K562 (cell line): ENCODE measurements around the gene FITM1. TPM values are rescaled to one million over a fixed set of nuclear protein-coding genes. Genes with fewer than 3 reads are reported as not detected.

ENCODE experiments used
- ATAC-seq: fragments of 200-7000 bp; cut with Tn5 transposase; 3 replicates; pipeline ENCODE4 v1.9.1; 2020; ENCODE audit warnings: moderate library complexity
- BruUV-seq: library from RNA; stranded (reverse); fragments of 400-500 nt; replicated peaks from 2 replicates; lab custom pipeline; 2021; lab: Mats Ljungman, UMichigan
- CTCF ChIA-PET: fragments of 300-600 bp; formaldehyde crosslinking; extraction: SDS; loops from one replicate; lab custom pipeline; 2021; ENCODE audit warnings: low intra/inter-chr PET ratio; lab: Yijun Ruan, JAX
- POLR2A ChIA-PET: fragments of 300-600, 350-650 bp; sonication (Branson Sonifier 250); formaldehyde crosslinking; extraction: SDS; loops from one replicate; lab custom pipeline; 2021; ENCODE audit warnings: antibody characterized with exemption, inconsistent platforms; lab: Yijun Ruan, JAX
- DNase-seq, 4 experiments: peaks; one replicate each; pipeline versions ENCODE4 v3.0.0 to v3.0.0-alpha.2; 2011 to 2018; ENCODE audit warnings: low spot score in 3 of 4, mixed read lengths in 3 of 4; ENCODE audit errors: extremely low read depth in 1 of 4
- FAIRE-seq: peaks from 2 replicates; lab custom pipeline; 2011; peaks lifted over from hg19 to GRCh38; lab: Jason Lieb, UNC
- H2AFZ ChIP-seq: 2 replicates; pipeline ENCODE4 v1.6.0; 2011; ENCODE audit warnings: low read depth, low read length, control low read depth, inconsistent platforms
- H3K27ac ChIP-seq: fragments of 200-600 bp; 3 replicates; pipeline ENCODE4 v1.8.0; 2011; ENCODE audit warnings: low read depth, mild to moderate bottlenecking, control low read depth, inconsistent platforms, low read length, moderate library complexity, mixed read lengths; ENCODE audit errors: extremely low read depth
- H3K27me3 ChIP-seq, 2 experiments: fragments of 300-600 bp in 1 of 2; 2 replicates in 1 of 2; 3 replicates in 1 of 2; pipeline versions ENCODE4 v1.6.0 to v1.8.0; 2011; ENCODE audit warnings: inconsistent platforms in 2 of 2, low read length in 2 of 2, mild to moderate bottlenecking in 1 of 2, mixed read lengths in 1 of 2, moderate library complexity in 1 of 2; ENCODE audit not compliant: control insufficient read depth in 2 of 2, insufficient read depth in 2 of 2
- H3K36me3 ChIP-seq: fragments of 300-600 bp; 3 replicates; pipeline ENCODE4 v1.8.0; 2011; ENCODE audit warnings: mild to moderate bottlenecking, low read length, inconsistent platforms; ENCODE audit not compliant: control insufficient read depth, insufficient read depth
- H3K4me1 ChIP-seq, 2 experiments: fragments of 200-600 bp in 1 of 2; replicated peaks in 1 of 2; 2 replicates in 1 of 2; 3 replicates in 1 of 2; pipeline versions ENCODE4 v1.5.1 to v1.8.0; 2011; ENCODE audit warnings: inconsistent platforms in 2 of 2, low read length in 2 of 2, mild to moderate bottlenecking in 1 of 2, mixed read lengths in 1 of 2, moderate library complexity in 1 of 2; ENCODE audit not compliant: control insufficient read depth in 2 of 2, insufficient read depth in 2 of 2
- H3K4me2 ChIP-seq: 2 replicates; pipeline ENCODE4 v1.6.1; 2011; ENCODE audit warnings: low read length, control low read depth, inconsistent platforms, mixed read lengths; ENCODE audit not compliant: insufficient read depth
- H3K4me3 ChIP-seq: fragments of 200-600 bp; sonication (generic), shearing (Covaris generic); 2 replicates; pipeline ENCODE4 v1.5.1; 2016; ENCODE audit warnings: control low read depth, inconsistent platforms
- H3K79me2 ChIP-seq: fragments of 200-600 bp; 3 replicates; pipeline ENCODE4 v1.8.0; 2011; ENCODE audit warnings: low read length, inconsistent platforms; ENCODE audit not compliant: control insufficient read depth, insufficient read depth
- H3K9ac ChIP-seq, 2 experiments: 2 replicates each; pipeline versions ENCODE4 v1.6.0 to v1.6.1; 2011; ENCODE audit warnings: low read depth in 2 of 2, low read length in 2 of 2, control low read depth in 1 of 2, inconsistent platforms in 1 of 2, mild to moderate bottlenecking in 1 of 2, mixed read lengths in 1 of 2; ENCODE audit not compliant: insufficient read depth in 1 of 2
- H3K9me1 ChIP-seq: one replicate; pipeline ENCODE4 v1.6.0; 2011; ENCODE audit warnings: inconsistent platforms, mild to moderate bottlenecking, low read length, moderate library complexity; ENCODE audit not compliant: control insufficient read depth, insufficient read depth
- H3K9me3 ChIP-seq: replicated peaks from 2 replicates; pipeline ENCODE4 v1.5.1; 2011; ENCODE audit warnings: low read depth, low read length, inconsistent platforms; ENCODE audit not compliant: control insufficient read depth, insufficient read depth
- H4K20me1 ChIP-seq: replicated peaks from 2 replicates; pipeline ENCODE4 v1.6.1; 2011; ENCODE audit warnings: low read length, inconsistent platforms, mixed read lengths; ENCODE audit not compliant: control insufficient read depth, insufficient read depth
- CHD4 ChIP-seq: fragments of 200-600 bp; sonication (generic); IDR thresholded peaks from 3 replicates; pipeline ENCODE4 v1.6.1; 2012; ENCODE audit warnings: low read depth, mild to moderate bottlenecking, mixed read lengths, low read length, inconsistent platforms; ENCODE audit not compliant: insufficient read depth, insufficient replicate concordance, poor library complexity, severe bottlenecking
- ESRRA ChIP-seq: fragments of 450-650 bp; IDR thresholded peaks from 2 replicates; pipeline ENCODE4 v1.6.1; 2014; ENCODE audit warnings: low read depth, mild to moderate bottlenecking, moderate library complexity, borderline replicate concordance
- HDAC1 ChIP-seq, 2 experiments: fragments of 450-650 bp; IDR thresholded peaks; 2 replicates each; pipeline ENCODE4 v1.6.1; 2016 to 2017; ENCODE audit warnings: inconsistent platforms in 1 of 2, mild to moderate bottlenecking in 1 of 2, moderate library complexity in 1 of 2
- KAT2B ChIP-seq: IDR thresholded peaks from one replicate; pipeline ENCODE4 v1.6.1; 2012; ENCODE audit warnings: low read depth, mild to moderate bottlenecking, control low read depth, inconsistent platforms, low read length, moderate library complexity
- MEF2D ChIP-seq: conservative IDR thresholded peaks from 2 replicates; pipeline ENCODE4 v1.6.1; 2016; ENCODE audit warnings: low read depth, missing genetic modification characterization, missing compliant biosample characterization
- RUNX1 ChIP-seq: sonication (generic); IDR thresholded peaks from 2 replicates; pipeline ENCODE4 v1.6.1; 2016; ENCODE audit warnings: antibody characterized with exemption, low read depth
- SAP30 ChIP-seq: fragments of 200-600 bp; sonication (generic); IDR thresholded peaks from 2 replicates; pipeline ENCODE4 v1.6.1; 2012; ENCODE audit warnings: borderline replicate concordance, low read depth, mild to moderate bottlenecking, moderate library complexity, low read length, control low read depth, inconsistent platforms; ENCODE audit not compliant: insufficient read depth, poor library complexity, severe bottlenecking
- TGIF2 ChIP-seq: sonication (generic); formaldehyde crosslinking; IDR thresholded peaks from 2 replicates; pipeline ENCODE4 v1.8.1; 2022; ENCODE audit warnings: mild to moderate bottlenecking, missing genetic modification reagents, moderate library complexity
- U2AF1 ChIP-seq: fragments of 200-400 bp; formaldehyde crosslinking; optimal IDR thresholded peaks from 2 replicates; pipeline ENCODE3; 2017; ENCODE audit warnings: mild to moderate bottlenecking, low read depth, low read length, moderate library complexity
- ZBTB7A ChIP-seq: IDR thresholded peaks from 2 replicates; pipeline ENCODE4 v1.6.1; 2011; ENCODE audit warnings: low read depth, mild to moderate bottlenecking, low read length, moderate library complexity, borderline replicate concordance; ENCODE audit not compliant: control insufficient read depth
- ZBTB8A ChIP-seq: fragments of 450-650 bp; IDR thresholded peaks from 2 replicates; pipeline ENCODE4 v1.6.1; 2018; ENCODE audit warnings: mild to moderate bottlenecking, moderate library complexity; ENCODE audit not compliant: partially characterized antibody
- ZC3H8 ChIP-seq: fragments of 450-650 bp; IDR thresholded peaks from 2 replicates; pipeline ENCODE4 v1.6.1; 2017
- WGBS: fragments of 100-300 bp; shearing (Covaris generic); methylation state at CpG from one replicate; pipeline ENCODE4 v1.1.6; 2016; ENCODE audit warnings: low coverage, mixed read lengths; ENCODE audit not compliant: insufficient coverage; ENCODE audit errors: missing lambda C conversion rate; 5-methylcytosine and 5-hydroxymethylcytosine counted together
- in situ Hi-C: fragments of 300-500 bp; cut with MboI; formaldehyde crosslinking; loops from 4 replicates; pipeline ENCODE4 v1.15.0; 2018; ENCODE audit warnings: inconsistent platforms, mixed read lengths
- intact Hi-C: fragments of 100-400 bp; cut with micrococcal nuclease; formaldehyde crosslinking; loops from 2 replicates; pipeline ENCODE4 v1.14.2; 2022
- polyA plus RNA-seq, 8 experiments: library from polyadenylated mRNA; depleted of rRNA in 4 of 8; stranded (reverse) in 5 of 8; unstranded in 3 of 8; fragments of >200 nt; fragmentation: Nextera tagmentation in 2 of 8; fragmentation: Illumina TruSeq in 1 of 8; extraction: Ambion mirVana in 2 of 8; extraction: Trizol in 1 of 8; gene quantifications; 2 replicates each; pipeline versions ENCODE4 v1.2.1 to v1.2.3, GENCODE V29; 2011 to 2014; ENCODE audit warnings: inconsistent platforms in 1 of 8, missing spikeins in 1 of 8
- total RNA-seq, 7 experiments: library from RNA; depleted of rRNA in 6 of 7; stranded (reverse); fragments of >200 nt in 6 of 7; fragmentation: Illumina TruSeq in 2 of 7; extraction: Trizol in 2 of 7; gene quantifications; 2 replicates each; pipeline versions ENCODE4 v1.2.1 to v1.2.3, GENCODE V29; 2011 to 2021; ENCODE audit warnings: low replicate concordance in 1 of 7
- TF ChIP-seq, protein P1 (sequence below): fragments of 450-650 bp; formaldehyde crosslinking; IDR thresholded peaks from 2 replicates; pipeline ENCODE4 v1.4.0; 2020; ENCODE audit warnings: mild to moderate bottlenecking, moderate library complexity
- TF ChIP-seq, protein P2 (sequence below): sonication (generic); formaldehyde crosslinking; IDR thresholded peaks from 2 replicates; pipeline ENCODE4 v1.8.0; 2022; ENCODE audit warnings: mild to moderate bottlenecking, missing genetic modification reagents

The FITM1 gene
- total and polyA plus RNA-seq, 9 of the 15 experiments (the other 6 are each of a cell fraction or from before 2014, with no cell fraction given), result 0.09 to 0.20 TPM; not detected in 7

DNA sequence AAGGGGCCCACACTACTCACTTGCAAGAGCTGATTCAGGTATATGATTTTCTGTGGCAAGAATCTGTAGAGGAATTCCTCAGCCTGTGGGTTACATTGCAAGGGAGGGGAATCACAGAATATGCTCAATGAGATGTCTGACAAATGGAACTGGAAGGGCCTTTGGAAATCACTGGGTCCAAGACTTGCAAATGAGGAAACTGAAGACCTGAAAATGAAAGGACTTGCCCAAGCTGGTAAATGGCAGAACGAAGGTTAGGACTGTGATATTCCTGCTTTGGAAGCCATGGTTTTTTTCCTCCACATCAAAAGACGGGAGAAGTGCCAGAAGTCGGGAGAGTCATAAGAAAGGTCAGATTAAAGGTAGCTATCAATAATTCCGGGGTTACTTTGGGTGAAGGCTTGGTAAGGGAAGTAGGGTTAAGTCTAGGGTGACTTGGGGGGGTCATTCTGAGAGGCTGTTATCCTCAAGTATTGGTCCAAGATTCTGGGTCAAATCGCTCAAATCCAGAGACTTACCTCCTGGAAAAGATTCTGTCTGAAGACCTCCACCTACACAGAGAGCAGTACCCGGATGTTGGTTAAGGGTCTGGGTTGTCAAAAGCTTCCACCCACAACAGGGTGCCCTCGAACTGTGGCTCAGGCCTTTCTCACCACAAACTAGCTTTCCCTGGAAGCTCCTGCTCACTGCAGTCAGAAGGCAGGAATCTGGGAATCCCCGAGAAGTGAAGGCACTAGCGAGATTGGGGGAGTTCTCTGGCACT is 15.4 kb downstream of the FITM1 start:
- DNase-seq (no peak), FAIRE-seq (peak; percentile 66), ATAC-seq (no peak)
- Histone ChIP-seq H3K4me2 (peak overlapping the region; percentile 98), H3K4me3 (peak overlapping the region; percentile 98), H3K79me2 (peaks cover 44% of the 10 kb centered on the region), H3K9ac (peak overlapping the region; percentile 81 to 97), H3K27ac (peak overlapping the region; percentile 70), H3K9me1 (peaks cover 5% of the 10 kb centered on the region), H2AFZ (peak overlapping the region; percentile 63), H3K27me3 (no peaks in the 10 kb centered on the region), H3K9me3 (no peaks in the 10 kb centered on the region), H4K20me1 (no peaks in the 10 kb centered on the region), H3K4me1 (peaks cover 33 to 51% of the 10 kb centered on the region in 2 experiments; a peak in 4 of 5 replicates), H3K36me3 (peaks cover 48% of the 10 kb centered on the region; the same call in 2 of the 3 replicates)
- in situ Hi-C loops (no loop called here), intact Hi-C loops (loop anchor here (2.0 to 10.0 kb wide), 2 partner anchors 31 to 51 kb away; partner anchors contain the start of genes DCAF11, NRL and PCK2)
- 2% methylated on average over 9 of the region's 9 CpGs for WGBS
- POLR2A ChIA-PET, result interaction anchor here (0.7 to 1.8 kb wide), 9 partner anchors 8 to 377 kb away, joined by 3 to 6 read pairs (median 3); partner anchors contain the start of genes DCAF11, NRL and TINF2
- CTCF ChIA-PET, result no interaction called here
- TSS peak; percentile 62 for BruUV-seq
- TF ChIP-seq ZBTB7A, result no peak
- no peak for TF ChIP-seq ESRRA
- no peak for TF ChIP-seq U2AF1
- no peak for TF ChIP-seq ZC3H8
- TF ChIP-seq RUNX1, result no peak
- no peak for TF ChIP-seq ZBTB8A
- TF ChIP-seq, protein P1, sequence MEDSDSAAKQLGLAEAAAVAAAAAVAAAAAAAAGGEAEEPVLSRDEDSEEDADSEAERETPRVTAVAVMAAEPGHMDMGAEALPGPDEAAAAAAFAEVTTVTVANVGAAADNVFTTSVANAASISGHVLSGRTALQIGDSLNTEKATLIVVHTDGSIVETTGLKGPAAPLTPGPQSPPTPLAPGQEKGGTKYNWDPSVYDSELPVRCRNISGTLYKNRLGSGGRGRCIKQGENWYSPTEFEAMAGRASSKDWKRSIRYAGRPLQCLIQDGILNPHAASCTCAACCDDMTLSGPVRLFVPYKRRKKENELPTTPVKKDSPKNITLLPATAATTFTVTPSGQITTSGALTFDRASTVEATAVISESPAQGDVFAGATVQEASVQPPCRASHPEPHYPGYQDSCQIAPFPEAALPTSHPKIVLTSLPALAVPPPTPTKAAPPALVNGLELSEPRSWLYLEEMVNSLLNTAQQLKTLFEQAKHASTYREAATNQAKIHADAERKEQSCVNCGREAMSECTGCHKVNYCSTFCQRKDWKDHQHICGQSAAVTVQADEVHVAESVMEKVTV (CRISPR knock-in tag), result no peak
- no peak for TF ChIP-seq SAP30
- TF ChIP-seq HDAC1 (IDR thresholded peaks at IDR 0.05), result no peak
- no peak for TF ChIP-seq MEF2D (tag)
- no peak for TF ChIP-seq CHD4
- no peak for TF ChIP-seq KAT2B
- TF ChIP-seq TGIF2 (CRISPR knock-in tag), result no peak
- TF ChIP-seq, protein P2, sequence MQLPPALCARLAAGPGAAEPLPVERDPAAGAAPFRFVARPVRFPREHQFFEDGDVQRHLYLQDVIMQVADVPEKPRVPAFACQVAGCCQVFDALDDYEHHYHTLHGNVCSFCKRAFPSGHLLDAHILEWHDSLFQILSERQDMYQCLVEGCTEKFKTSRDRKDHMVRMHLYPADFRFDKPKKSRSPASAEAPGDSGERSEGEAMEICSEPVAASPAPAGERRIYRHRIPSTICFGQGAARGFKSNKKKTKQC (CRISPR knock-in tag), result no peak
